Esophagus squamous epithelium (tissue), 4 donors: ENCODE results near the gene LAMA3.

Source experiments
- CTCF ChIP-seq, 6 experiments: fragments of 450-650 bp in 4 of 6; fragments of 200-600 bp in 2 of 6; sonication (generic) in 2 of 6; IDR thresholded peaks; one replicate each; pipeline ENCODE4 v1.5.1; 2016 to 2019; ENCODE audit warnings: antibody characterized with exemption in 6 of 6, mild to moderate bottlenecking in 4 of 6, moderate library complexity in 4 of 6
- POLR2A ChIP-seq, 4 donors: fragments of 450-650 bp; IDR thresholded peaks; one replicate each; pipeline ENCODE4 v1.6.1; 2017; ENCODE audit warnings: antibody characterized with exemption in 4 of 4, mild to moderate bottlenecking in 4 of 4, moderate library complexity in 3 of 4

GRCh38 chr18:23861326-23861725, 172.1 kb downstream of the LAMA3 start:
- no peak for TF ChIP-seq CTCF (IDR thresholded peaks at IDR 0.05)
- no peak for TF ChIP-seq POLR2A (IDR thresholded peaks at IDR 0.05)
